Astrocyte (in vitro differentiated cells and primary cell): Measurements from ENCODE around the gene RCE1. TPM values are rescaled to one million over a fixed set of nuclear protein-coding genes. Genes with fewer than 3 reads are reported as not detected.

Experiments
- DNase-seq: peaks from one replicate; pipeline ENCODE4 v3.0.0-alpha.2; 2010; ENCODE audit warnings: low read depth
- FAIRE-seq: peaks from 2 replicates; lab custom pipeline; 2011; peaks lifted over from hg19 to GRCh38; lab: Jason Lieb, UNC
- H2AFZ ChIP-seq: 2 replicates; pipeline ENCODE4 v1.6.0; 2012; ENCODE audit warnings: low read depth, low read length, inconsistent platforms
- H3K27ac ChIP-seq: 2 replicates; pipeline ENCODE4 v1.5.1; 2011; ENCODE audit warnings: low read depth, low read length, inconsistent platforms
- H3K27me3 ChIP-seq: 2 replicates; pipeline ENCODE4 v1.6.0; 2011; ENCODE audit warnings: low read length, inconsistent platforms; ENCODE audit not compliant: insufficient read depth
- H3K36me3 ChIP-seq: 2 replicates; pipeline ENCODE4 v1.5.1; 2011; ENCODE audit warnings: low read length, inconsistent platforms; ENCODE audit not compliant: insufficient read depth
- H3K4me1 ChIP-seq: 2 replicates; pipeline ENCODE4 v1.5.1; 2011; ENCODE audit warnings: low read length, inconsistent platforms; ENCODE audit not compliant: insufficient read depth
- H3K4me2 ChIP-seq: 2 replicates; pipeline ENCODE4 v1.6.0; 2012; ENCODE audit warnings: low read length, inconsistent platforms
- H3K4me3 ChIP-seq: 2 replicates; pipeline ENCODE4 v1.5.1; 2011; ENCODE audit warnings: low read depth, mild to moderate bottlenecking, low read length, inconsistent platforms; ENCODE audit not compliant: insufficient read depth
- H3K79me2 ChIP-seq: 2 replicates; pipeline ENCODE4 v1.6.0; 2012; ENCODE audit warnings: mild to moderate bottlenecking, low read length, inconsistent platforms; ENCODE audit not compliant: insufficient read depth
- H3K9ac ChIP-seq: 2 replicates; pipeline ENCODE4 v1.6.0; 2012; ENCODE audit warnings: mild to moderate bottlenecking, low read length, inconsistent platforms
- H3K9me3 ChIP-seq: 2 replicates; pipeline ENCODE4 v1.5.1; 2012; ENCODE audit warnings: low read depth, mild to moderate bottlenecking, low read length, inconsistent platforms; ENCODE audit not compliant: insufficient read depth
- H4K20me1 ChIP-seq: 2 replicates; pipeline ENCODE4 v1.6.0; 2012; ENCODE audit warnings: low read length, inconsistent platforms; ENCODE audit not compliant: insufficient read depth
- H3K27ac Mint-ChIP-seq: one replicate; pipeline ENCODE4 v1.8.0; 2021; ENCODE audit warnings: mild to moderate bottlenecking, mixed read lengths; ENCODE audit not compliant: unreplicated experiment
- H3K27me3 Mint-ChIP-seq: one replicate; pipeline ENCODE4 v1.8.0; 2021; ENCODE audit warnings: low read depth, mixed read lengths; ENCODE audit not compliant: unreplicated experiment
- H3K36me3 Mint-ChIP-seq: one replicate; pipeline ENCODE4 v1.8.0; 2021; ENCODE audit warnings: low read depth, mixed read lengths; ENCODE audit not compliant: unreplicated experiment
- H3K4me1 Mint-ChIP-seq: one replicate; pipeline ENCODE4 v1.8.0; 2021; ENCODE audit warnings: low read depth, mixed read lengths; ENCODE audit not compliant: unreplicated experiment
- H3K4me3 Mint-ChIP-seq: one replicate; pipeline ENCODE4 v1.8.0; 2021; ENCODE audit warnings: mild to moderate bottlenecking, moderate library complexity, mixed read lengths; ENCODE audit not compliant: unreplicated experiment
- H3K9me3 Mint-ChIP-seq: one replicate; pipeline ENCODE4 v1.8.0; 2021; ENCODE audit warnings: mild to moderate bottlenecking, mixed read lengths; ENCODE audit not compliant: unreplicated experiment
- EZH2 ChIP-seq: IDR thresholded peaks from 2 replicates; pipeline ENCODE4 v1.6.1; 2012; ENCODE audit warnings: mild to moderate bottlenecking, low read length, inconsistent platforms; ENCODE audit not compliant: insufficient read depth
- total RNA-seq: library from RNA; stranded (reverse); gene quantifications from 2 replicates; pipeline ENCODE4 v1.2.1, GENCODE V29; 2021
- TF ChIP-seq, protein P1 (sequence below): IDR thresholded peaks from 2 replicates; pipeline ENCODE4 v1.5.1; 2011; ENCODE audit warnings: low read depth, mild to moderate bottlenecking, inconsistent platforms, low read length, moderate library complexity; ENCODE audit not compliant: insufficient read depth

Gene RCE1
- total RNA-seq, 1 donor from 2014 or later: 19.8 TPM

DNA sequence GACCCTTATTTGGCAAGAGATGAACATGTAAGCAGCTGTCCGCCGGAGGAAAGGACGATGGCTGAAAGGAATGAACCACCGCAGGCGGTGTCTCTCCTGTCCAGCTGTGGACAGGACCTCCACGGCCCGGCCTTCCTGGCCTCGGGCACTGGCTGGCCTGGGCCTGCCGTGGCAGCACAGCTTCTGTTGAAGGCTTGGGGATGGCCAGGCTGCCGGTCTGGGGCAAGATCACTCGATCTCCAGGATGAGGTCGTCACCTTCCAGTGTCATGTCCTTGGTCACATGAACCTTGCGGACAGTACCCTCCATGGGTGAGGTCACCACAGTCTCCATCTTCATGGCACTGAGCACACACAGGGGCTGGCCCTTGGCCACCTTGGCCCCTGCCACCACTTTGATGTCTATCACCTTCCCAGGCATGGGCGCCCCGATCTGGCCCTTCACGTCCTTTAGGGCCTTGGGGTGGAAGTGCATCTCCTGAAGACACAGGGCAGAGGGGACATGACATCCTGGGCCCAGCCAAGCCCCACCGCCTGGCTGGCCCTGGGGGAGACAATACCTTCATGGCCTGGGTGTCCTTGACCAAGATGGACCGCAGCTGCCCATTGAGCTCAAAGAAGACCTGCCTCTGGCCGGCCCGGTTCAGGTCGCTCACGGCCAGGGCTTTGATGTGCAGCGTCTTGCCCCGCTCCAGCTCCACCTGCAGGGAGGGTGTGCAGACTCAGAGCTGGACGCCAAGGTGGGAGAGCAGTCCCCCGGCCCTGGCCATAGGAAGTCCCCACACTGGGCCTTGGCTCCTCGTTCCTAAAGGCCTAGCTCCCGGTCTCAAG lies 5.6 kb downstream of the RCE1 start:
- H2AFZ ChIP-seq: no peak overlapping the region
- H3K79me2 ChIP-seq: peaks cover 25% of the 10 kb centered on the region
- H3K36me3 ChIP-seq: peaks cover 4% of the 10 kb centered on the region
- no peak for FAIRE-seq
- Mint-ChIP-seq H3K36me3 (peaks cover 3% of the 10 kb centered on the region), H3K9me3 (no peaks in the 10 kb centered on the region), H3K27me3 (peaks cover 6% of the 10 kb centered on the region), H3K27ac (no peak overlapping the region), H3K4me1 (peaks cover 6% of the 10 kb centered on the region), H3K4me3 (no peak overlapping the region)
- no peaks in the 10 kb centered on the region for H3K27me3 ChIP-seq
- H3K4me3 ChIP-seq: no peak overlapping the region
- no peak for DNase-seq
- no peak overlapping the region for H3K27ac ChIP-seq
- H3K9ac ChIP-seq: no peak overlapping the region
- H4K20me1 ChIP-seq: peaks cover 28% of the 10 kb centered on the region
- H3K4me1 ChIP-seq: peaks cover 7% of the 10 kb centered on the region
- H3K9me3 ChIP-seq: no peaks in the 10 kb centered on the region
- TF ChIP-seq, protein P1, sequence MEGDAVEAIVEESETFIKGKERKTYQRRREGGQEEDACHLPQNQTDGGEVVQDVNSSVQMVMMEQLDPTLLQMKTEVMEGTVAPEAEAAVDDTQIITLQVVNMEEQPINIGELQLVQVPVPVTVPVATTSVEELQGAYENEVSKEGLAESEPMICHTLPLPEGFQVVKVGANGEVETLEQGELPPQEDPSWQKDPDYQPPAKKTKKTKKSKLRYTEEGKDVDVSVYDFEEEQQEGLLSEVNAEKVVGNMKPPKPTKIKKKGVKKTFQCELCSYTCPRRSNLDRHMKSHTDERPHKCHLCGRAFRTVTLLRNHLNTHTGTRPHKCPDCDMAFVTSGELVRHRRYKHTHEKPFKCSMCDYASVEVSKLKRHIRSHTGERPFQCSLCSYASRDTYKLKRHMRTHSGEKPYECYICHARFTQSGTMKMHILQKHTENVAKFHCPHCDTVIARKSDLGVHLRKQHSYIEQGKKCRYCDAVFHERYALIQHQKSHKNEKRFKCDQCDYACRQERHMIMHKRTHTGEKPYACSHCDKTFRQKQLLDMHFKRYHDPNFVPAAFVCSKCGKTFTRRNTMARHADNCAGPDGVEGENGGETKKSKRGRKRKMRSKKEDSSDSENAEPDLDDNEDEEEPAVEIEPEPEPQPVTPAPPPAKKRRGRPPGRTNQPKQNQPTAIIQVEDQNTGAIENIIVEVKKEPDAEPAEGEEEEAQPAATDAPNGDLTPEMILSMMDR: no peak
- TF ChIP-seq EZH2: no peak
- no peak overlapping the region for H3K4me2 ChIP-seq

DNA sequence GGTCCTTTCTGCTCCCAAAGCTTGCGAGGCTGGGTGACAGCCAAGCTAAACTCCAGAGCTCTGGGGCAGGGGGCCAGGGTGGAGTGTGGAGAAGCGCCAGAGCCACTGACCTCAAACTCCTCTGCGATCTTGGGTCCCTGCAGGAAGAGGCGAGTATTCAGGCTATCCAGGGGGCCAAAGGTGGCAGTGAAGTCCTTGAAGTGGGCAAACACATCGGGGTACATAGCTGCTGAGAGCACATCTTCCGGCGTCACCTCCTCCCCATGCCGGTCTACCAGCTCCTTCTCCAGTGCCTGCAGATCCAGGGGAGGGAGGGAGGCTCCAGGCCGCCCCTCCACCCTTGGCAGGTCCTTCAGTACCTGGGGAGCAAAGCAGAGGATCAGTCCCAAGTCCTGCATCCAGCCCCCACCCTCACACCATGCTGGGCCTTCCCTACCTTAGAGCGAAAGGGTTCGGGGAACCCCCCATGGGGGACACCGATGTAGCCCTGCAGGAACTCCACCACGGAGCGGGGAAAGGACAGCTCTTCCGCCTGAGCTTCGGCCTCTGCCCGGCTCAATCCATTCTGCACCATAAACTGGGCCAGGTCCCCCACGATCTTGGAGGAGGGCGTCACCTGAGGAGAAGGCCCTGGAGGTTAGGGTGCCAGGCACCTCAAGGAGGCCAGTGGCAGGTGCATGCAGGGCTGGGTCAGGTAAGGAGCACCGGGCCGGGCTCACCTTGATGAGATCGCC lies 6.4 kb downstream of the RCE1 start:
- Histone ChIP-seq H3K79me2 (peaks cover 17% of the 10 kb centered on the region), H2AFZ (no peak overlapping the region), H4K20me1 (peaks cover 20% of the 10 kb centered on the region), H3K27me3 (no peaks in the 10 kb centered on the region), H3K4me3 (no peak overlapping the region), H3K36me3 (peaks cover 4% of the 10 kb centered on the region), H3K9ac (no peak overlapping the region), H3K27ac (no peak overlapping the region), H3K9me3 (no peaks in the 10 kb centered on the region), H3K4me1 (no peaks in the 10 kb centered on the region), H3K4me2 (no peak overlapping the region)
- H3K9me3 Mint-ChIP-seq: no peaks in the 10 kb centered on the region
- H3K4me3 Mint-ChIP-seq: no peak overlapping the region
- no peak overlapping the region for H3K27ac Mint-ChIP-seq
- peaks cover 6% of the 10 kb centered on the region for H3K4me1 Mint-ChIP-seq
- peaks cover 3% of the 10 kb centered on the region for H3K36me3 Mint-ChIP-seq
- DNase-seq: no peak
- no peak for FAIRE-seq
- peaks cover 6% of the 10 kb centered on the region for H3K27me3 Mint-ChIP-seq
- no peak for TF ChIP-seq EZH2
- TF ChIP-seq, protein P1: no peak
